Fibroblast of pulmonary artery (primary cell): ENCODE measurements around the gene CD300A.

Experiments
- DNase-seq: peaks from one replicate; pipeline ENCODE4 v3.0.0-alpha.2; 2010; ENCODE audit warnings: low read depth
- H3K4me3 ChIP-seq: replicated peaks from 2 replicates; pipeline ENCODE4 v1.5.1; 2011; ENCODE audit warnings: low read depth, mild to moderate bottlenecking, control low read depth, low read length, moderate library complexity
- CTCF ChIP-seq: IDR thresholded peaks from 2 replicates; pipeline ENCODE4 v1.5.1; 2011; ENCODE audit warnings: mild to moderate bottlenecking, control low read depth, low read length, inconsistent platforms; ENCODE audit errors: missing control alignments

CD300A gene

GRCh38 chr17:74524653-74525464, 58.4 kb downstream of the CD300A start:
- no peak for DNase-seq
- no peak overlapping the region for H3K4me3 ChIP-seq
- no peak for TF ChIP-seq CTCF

- no peak for TF ChIP-seq CTCF
- DNase-seq: no peak
- no peak overlapping the region for H3K4me3 ChIP-seq
Measured at GRCh38 chr17:74525465-74525725, 59.0 kb downstream of the CD300A start.

GRCh38 chr17:74525781-74526288, 59.4 kb downstream of the CD300A start:
- no peak overlapping the region for H3K4me3 ChIP-seq
- no peak for DNase-seq
- TF ChIP-seq CTCF: no peak

- TF ChIP-seq CTCF: no peak
- no peak overlapping the region for H3K4me3 ChIP-seq
- DNase-seq: no peak
Measured at GRCh38 chr17:74526681-74527080, 60.2 kb downstream of the CD300A start.

- no peak overlapping the region for H3K4me3 ChIP-seq
- no peak for TF ChIP-seq CTCF
- no peak for DNase-seq
Measured at GRCh38 chr17:74527081-74527480, 60.6 kb downstream of the CD300A start.

GRCh38 chr17:74527756-74528155, 61.3 kb downstream of the CD300A start:
- H3K4me3 ChIP-seq: no peak overlapping the region
- no peak for TF ChIP-seq CTCF
- DNase-seq: no peak
